WTC11 (cell line): ENCODE results near the gene RBM19. TPM values are rescaled to one million over a fixed set of nuclear protein-coding genes. Genes with fewer than 3 reads are reported as not detected.

Source experiments
- ATAC-seq: fragments of 200-7000 bp; cut with Tn5 transposase; 2 replicates; pipeline ENCODE4 v1.10.0; 2021; ENCODE audit warnings: mild to moderate bottlenecking, moderate library complexity
- CTCF ChIA-PET: fragments of 300-600 bp; sonication (Branson Sonifier 250); formaldehyde crosslinking; loops from one replicate; lab custom pipeline; 2021; ENCODE audit warnings: antibody characterized with exemption; lab: Charles Lee
- POLR2A ChIA-PET: fragments of 350-600 bp; sonication (Branson Sonifier 250); formaldehyde crosslinking; loops from one replicate; lab custom pipeline; 2021; ENCODE audit warnings: antibody characterized with exemption; lab: Charles Lee
- DNase-seq: peaks from one replicate; pipeline ENCODE4 v3.0.0; 2021; ENCODE audit warnings: low spot score
- H3K27ac Mint-ChIP-seq: 2 replicates; pipeline ENCODE4 v1.8.0; 2021; ENCODE audit warnings: mixed read lengths
- H3K27me3 Mint-ChIP-seq: 2 replicates; pipeline ENCODE4 v1.8.0; 2021; ENCODE audit warnings: low read depth, mild to moderate bottlenecking, moderate library complexity, mixed read lengths
- H3K36me3 Mint-ChIP-seq: 2 replicates; pipeline ENCODE4 v1.8.0; 2021; ENCODE audit warnings: mixed read lengths
- H3K4me1 Mint-ChIP-seq: 2 replicates; pipeline ENCODE4 v1.8.0; 2022; ENCODE audit warnings: mixed read lengths
- H3K4me3 Mint-ChIP-seq: 2 replicates; pipeline ENCODE4 v1.8.0; 2021; ENCODE audit warnings: mild to moderate bottlenecking, moderate library complexity, mixed read lengths
- H3K9me3 Mint-ChIP-seq: 2 replicates; pipeline ENCODE4 v1.8.0; 2021; ENCODE audit warnings: mixed read lengths
- CBFB ChIP-seq: sonication (generic); formaldehyde crosslinking; IDR thresholded peaks from 2 replicates; pipeline ENCODE4 v1.8.1; 2022; ENCODE audit warnings: mild to moderate bottlenecking, low read depth, missing genetic modification reagents
- E2F4 ChIP-seq: sonication (generic); formaldehyde crosslinking; IDR thresholded peaks from 2 replicates; pipeline ENCODE4 v1.8.1; 2022; ENCODE audit warnings: low read depth, mild to moderate bottlenecking, moderate library complexity, missing genetic modification reagents, borderline replicate concordance
- ELF4 ChIP-seq: sonication (generic); formaldehyde crosslinking; IDR thresholded peaks from 2 replicates; pipeline ENCODE4 v1.8.1; 2022; ENCODE audit warnings: low read depth, mild to moderate bottlenecking, moderate library complexity, missing genetic modification reagents
- ERG ChIP-seq: fragments of 250-450 bp; sonication (Bioruptor Pico); IDR thresholded peaks from 2 replicates; pipeline ENCODE4 v1.8.0; 2021; ENCODE audit warnings: mild to moderate bottlenecking
- FOXP4 ChIP-seq: sonication (generic); formaldehyde crosslinking; IDR thresholded peaks from 2 replicates; pipeline ENCODE4 v1.8.0; 2022; ENCODE audit warnings: mild to moderate bottlenecking, missing genetic modification reagents
- GTF2I ChIP-seq: fragments of 250-450 bp; sonication (Bioruptor Pico); conservative IDR thresholded peaks from 2 replicates; pipeline ENCODE4 v1.4.0; 2021; ENCODE audit warnings: mild to moderate bottlenecking
- IRF1 ChIP-seq: sonication (generic); formaldehyde crosslinking; IDR thresholded peaks from 2 replicates; pipeline ENCODE4 v1.8.0; 2023; ENCODE audit warnings: missing genetic modification reagents
- JUN ChIP-seq: sonication (generic); formaldehyde crosslinking; IDR thresholded peaks from 2 replicates; pipeline ENCODE4 v1.8.0; 2023; ENCODE audit warnings: mild to moderate bottlenecking, missing genetic modification reagents
- MLX ChIP-seq: sonication (generic); formaldehyde crosslinking; IDR thresholded peaks from 2 replicates; pipeline ENCODE4 v1.8.1; 2023; ENCODE audit warnings: mild to moderate bottlenecking, missing genetic modification reagents, moderate library complexity
- MXD4 ChIP-seq: fragments of 250-450 bp; sonication (Bioruptor Pico); IDR thresholded peaks from 2 replicates; pipeline ENCODE4 v1.8.0; 2021; ENCODE audit warnings: mild to moderate bottlenecking, moderate library complexity, borderline replicate concordance
- NR2C2 ChIP-seq: sonication (generic); formaldehyde crosslinking; IDR thresholded peaks from 2 replicates; pipeline ENCODE4 v1.8.0; 2022; ENCODE audit warnings: mild to moderate bottlenecking, missing genetic modification reagents
- RELA ChIP-seq: sonication (generic); formaldehyde crosslinking; IDR thresholded peaks from 2 replicates; pipeline ENCODE4 v1.8.1; 2022; ENCODE audit warnings: missing genetic modification reagents, mild to moderate bottlenecking, borderline replicate concordance
- SOX15 ChIP-seq: fragments of 250-450 bp; sonication (Bioruptor Pico); IDR thresholded peaks from 2 replicates; pipeline ENCODE4 v1.9.0; 2021; ENCODE audit warnings: mild to moderate bottlenecking
- TEAD4 ChIP-seq: sonication (generic); formaldehyde crosslinking; IDR thresholded peaks from 2 replicates; pipeline ENCODE4 v1.8.0; 2022; ENCODE audit warnings: mild to moderate bottlenecking, missing genetic modification reagents
- ZBTB21 ChIP-seq: sonication (generic); formaldehyde crosslinking; IDR thresholded peaks from 2 replicates; pipeline ENCODE4 v1.8.1; 2023; ENCODE audit warnings: mild to moderate bottlenecking, missing genetic modification reagents, borderline replicate concordance
- ZMAT4 ChIP-seq: fragments of 250-450 bp; sonication (Bioruptor Pico); IDR thresholded peaks from 2 replicates; pipeline ENCODE4 v1.9.0; 2021; ENCODE audit warnings: mild to moderate bottlenecking
- ZNF396 ChIP-seq: fragments of 250-450 bp; sonication (Bioruptor Pico); IDR thresholded peaks from 2 replicates; pipeline ENCODE4 v1.8.0; 2021; ENCODE audit warnings: mild to moderate bottlenecking, moderate library complexity, borderline replicate concordance
- ZSCAN18 ChIP-seq: fragments of 250-450 bp; sonication (Bioruptor Pico); IDR thresholded peaks from 2 replicates; pipeline ENCODE4 v2.1.2; 2022; ENCODE audit warnings: mild to moderate bottlenecking, moderate library complexity
- total RNA-seq: library from RNA; stranded (reverse); gene quantifications from 3 replicates; pipeline ENCODE4 v1.2.3, GENCODE V29; 2021

Gene RBM19
- total RNA-seq, 1 experiment from 2014 or later, result 60.1 TPM

GRCh38 chr12:113880988-113881962 lies 84.8 kb downstream of the RBM19 start:
- CTCF ChIA-PET, result interaction anchor here (1.1 to 2.4 kb wide), 3 partner anchors 14 to 56 kb away, joined by 3 to 11 read pairs (median 4); no protein-coding TSS in a partner anchor
- DNase-seq (no peak), ATAC-seq (no peak)
- Mint-ChIP-seq H3K27me3 (no peaks in the 10 kb centered on the region), H3K27ac (peak overlapping the region; percentile 3; the same call in 1 of the 2 replicates)
- no peak for TF ChIP-seq MXD4
- no peak for TF ChIP-seq ERG (CRISPR knock-in tag)
- no peak for TF ChIP-seq FOXP4
- TF ChIP-seq ZBTB21 (CRISPR knock-in tag), result no peak
- no peak for TF ChIP-seq JUN (CRISPR knock-in tag)
- TF ChIP-seq SOX15 (CRISPR knock-in tag), result no peak
- TF ChIP-seq MLX (CRISPR knock-in tag), result no peak
- no peak for TF ChIP-seq TEAD4 (CRISPR knock-in tag)
- no peak for TF ChIP-seq ZNF396 (CRISPR knock-in tag)
- no peak for TF ChIP-seq ZSCAN18 (CRISPR knock-in tag)
- TF ChIP-seq E2F4 (CRISPR knock-in tag), result no peak
- no peak for TF ChIP-seq IRF1 (CRISPR knock-in tag)
- TF ChIP-seq ZMAT4, result no peak
- no peak for TF ChIP-seq NR2C2 (CRISPR knock-in tag)
- no peak for TF ChIP-seq CBFB (CRISPR knock-in tag)
- TF ChIP-seq RELA (CRISPR knock-in tag), result no peak
- TF ChIP-seq GTF2I (CRISPR knock-in tag), result no peak
- no peak for TF ChIP-seq ELF4 (CRISPR knock-in tag)
- TF ChIP-seq, all 79 proteins: peak for 0
- Mint-ChIP-seq H3K4me3 (no peak overlapping the region), H3K4me1 (no peaks in the 10 kb centered on the region), H3K36me3 (peaks cover 20% of the 10 kb centered on the region), H3K9me3 (peaks cover 12% of the 10 kb centered on the region)
- POLR2A ChIA-PET, result no interaction called here
